ENCODE measurements around the gene CAMP.

DNA sequence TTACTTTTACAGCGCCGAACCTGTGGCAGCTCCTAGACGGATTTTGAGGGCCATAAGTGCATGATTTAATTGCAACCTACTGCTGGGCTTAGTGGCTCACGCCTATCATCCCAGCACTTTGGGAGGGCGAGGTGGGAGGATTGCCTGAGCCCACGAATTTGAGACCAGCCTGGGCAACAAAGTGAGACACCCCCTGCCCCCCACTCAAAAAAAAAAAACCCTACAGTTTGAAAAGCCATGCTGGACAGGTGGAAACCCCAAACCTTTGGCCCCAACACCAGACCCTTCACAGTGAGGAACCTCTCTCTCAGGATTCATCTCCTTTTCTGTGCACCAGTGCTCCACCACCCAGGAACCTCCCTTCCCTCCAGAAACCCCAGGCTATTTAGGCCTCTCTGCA is 34.0 kb upstream of the CAMP start:
- TF ChIP-seq CTCF (conservative IDR thresholded peaks at IDR 0.05) (no peak), ZFX (IDR thresholded peaks at IDR 0.05) (no peak)
